HFFc6 (cell line): ENCODE data around the gene JCAD. TPM values are rescaled to one million over a fixed set of nuclear protein-coding genes. Genes with fewer than 3 reads are reported as not detected.
A peak's percentile ranks its signal among the peaks of the same experiment; 100 is the strongest.

Experiments
- DNase-seq: peaks from one replicate; pipeline ENCODE4 v3.0.0-alpha.2; 2018
- H3K27ac Mint-ChIP-seq: 2 replicates; pipeline ENCODE4 v1.8.0; 2020; ENCODE audit warnings: mild to moderate bottlenecking, mixed read lengths
- H3K27me3 Mint-ChIP-seq: 2 replicates; pipeline ENCODE4 v1.8.0; 2021; ENCODE audit warnings: mild to moderate bottlenecking, moderate library complexity, mixed read lengths; ENCODE audit not compliant: insufficient read depth
- H3K36me3 Mint-ChIP-seq: 2 replicates; pipeline ENCODE4 v1.8.0; 2021; ENCODE audit warnings: low read depth, mixed read lengths
- H3K4me1 Mint-ChIP-seq: 2 replicates; pipeline ENCODE4 v1.8.0; 2020; ENCODE audit warnings: low read depth, mixed read lengths
- H3K4me3 Mint-ChIP-seq: 2 replicates; pipeline ENCODE4 v1.8.0; 2020; ENCODE audit warnings: mild to moderate bottlenecking, moderate library complexity, mixed read lengths
- H3K9me3 Mint-ChIP-seq: 2 replicates; pipeline ENCODE4 v1.8.0; 2020; ENCODE audit warnings: mild to moderate bottlenecking, mixed read lengths
- total RNA-seq, 6 experiments: library from RNA; stranded (reverse); fragmentation: NEBNext Ultra II Directional; extraction: Animal tissue kit (Norgen Biotek cat#: 25700); gene quantifications; 2 replicates in 1 of 6; 3 replicates in 5 of 6; pipeline ENCODE4 v1.2.3, GENCODE V29; 2021
- TF ChIP-seq, protein P1 (sequence below): fragments of 200-600 bp; sonication (generic); IDR thresholded peaks from 2 replicates; pipeline ENCODE4 v1.5.0; 2021; ENCODE audit warnings: antibody characterized with exemption, mild to moderate bottlenecking

Gene JCAD
- total RNA-seq, 6 experiments from 2014 or later, result 27.7 to 54.4 (median 46.6) TPM

- DNase-seq, result no peak
- H3K9me3 Mint-ChIP-seq, result no peaks in the 10 kb centered on the region
- peaks cover 38% of the 10 kb centered on the region for H3K4me1 Mint-ChIP-seq
- H3K27ac Mint-ChIP-seq, result peak overlapping the region; percentile 81
- H3K27me3 Mint-ChIP-seq, result peaks cover 17% of the 10 kb centered on the region
- H3K4me3 Mint-ChIP-seq, result peak overlapping the region; percentile 17
- TF ChIP-seq, protein P1, sequence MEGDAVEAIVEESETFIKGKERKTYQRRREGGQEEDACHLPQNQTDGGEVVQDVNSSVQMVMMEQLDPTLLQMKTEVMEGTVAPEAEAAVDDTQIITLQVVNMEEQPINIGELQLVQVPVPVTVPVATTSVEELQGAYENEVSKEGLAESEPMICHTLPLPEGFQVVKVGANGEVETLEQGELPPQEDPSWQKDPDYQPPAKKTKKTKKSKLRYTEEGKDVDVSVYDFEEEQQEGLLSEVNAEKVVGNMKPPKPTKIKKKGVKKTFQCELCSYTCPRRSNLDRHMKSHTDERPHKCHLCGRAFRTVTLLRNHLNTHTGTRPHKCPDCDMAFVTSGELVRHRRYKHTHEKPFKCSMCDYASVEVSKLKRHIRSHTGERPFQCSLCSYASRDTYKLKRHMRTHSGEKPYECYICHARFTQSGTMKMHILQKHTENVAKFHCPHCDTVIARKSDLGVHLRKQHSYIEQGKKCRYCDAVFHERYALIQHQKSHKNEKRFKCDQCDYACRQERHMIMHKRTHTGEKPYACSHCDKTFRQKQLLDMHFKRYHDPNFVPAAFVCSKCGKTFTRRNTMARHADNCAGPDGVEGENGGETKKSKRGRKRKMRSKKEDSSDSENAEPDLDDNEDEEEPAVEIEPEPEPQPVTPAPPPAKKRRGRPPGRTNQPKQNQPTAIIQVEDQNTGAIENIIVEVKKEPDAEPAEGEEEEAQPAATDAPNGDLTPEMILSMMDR, result no peak
- peaks cover 6% of the 10 kb centered on the region; the same call in 1 of the 2 replicates for H3K36me3 Mint-ChIP-seq
Observed at GRCh38 chr10:30062582-30062981, 3.2 kb upstream of the JCAD start.

DNA sequence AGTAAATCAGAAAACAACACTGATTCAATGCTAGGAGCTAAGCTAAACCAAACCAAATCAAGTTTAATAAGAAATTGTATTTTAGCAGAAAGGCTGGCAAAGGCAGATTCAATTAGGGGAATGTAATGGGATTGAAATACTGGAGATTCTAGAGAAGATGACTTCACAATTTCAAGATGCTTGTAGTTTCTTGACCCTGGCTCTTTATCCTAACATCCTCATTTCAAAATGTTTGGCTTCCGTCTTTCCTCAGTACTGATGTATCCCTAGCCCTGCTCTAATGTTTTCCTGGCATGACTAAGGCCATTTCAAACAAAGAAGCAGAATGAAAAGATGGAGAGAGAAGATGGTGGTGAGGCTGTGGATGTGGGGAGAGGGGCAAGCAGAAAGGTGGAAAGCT is 2.7 kb upstream of the JCAD start:
- peak overlapping the region; percentile 81 for H3K27ac Mint-ChIP-seq
- H3K4me1 Mint-ChIP-seq, result peaks cover 43% of the 10 kb centered on the region
- H3K4me3 Mint-ChIP-seq, result peak overlapping the region; percentile 17
- DNase-seq, result peak; percentile 78
- peaks cover 8% of the 10 kb centered on the region; the same call in 1 of the 2 replicates for H3K36me3 Mint-ChIP-seq
- H3K9me3 Mint-ChIP-seq, result no peaks in the 10 kb centered on the region
- TF ChIP-seq, protein P1, result no peak
- H3K27me3 Mint-ChIP-seq, result peaks cover 17% of the 10 kb centered on the region

DNA sequence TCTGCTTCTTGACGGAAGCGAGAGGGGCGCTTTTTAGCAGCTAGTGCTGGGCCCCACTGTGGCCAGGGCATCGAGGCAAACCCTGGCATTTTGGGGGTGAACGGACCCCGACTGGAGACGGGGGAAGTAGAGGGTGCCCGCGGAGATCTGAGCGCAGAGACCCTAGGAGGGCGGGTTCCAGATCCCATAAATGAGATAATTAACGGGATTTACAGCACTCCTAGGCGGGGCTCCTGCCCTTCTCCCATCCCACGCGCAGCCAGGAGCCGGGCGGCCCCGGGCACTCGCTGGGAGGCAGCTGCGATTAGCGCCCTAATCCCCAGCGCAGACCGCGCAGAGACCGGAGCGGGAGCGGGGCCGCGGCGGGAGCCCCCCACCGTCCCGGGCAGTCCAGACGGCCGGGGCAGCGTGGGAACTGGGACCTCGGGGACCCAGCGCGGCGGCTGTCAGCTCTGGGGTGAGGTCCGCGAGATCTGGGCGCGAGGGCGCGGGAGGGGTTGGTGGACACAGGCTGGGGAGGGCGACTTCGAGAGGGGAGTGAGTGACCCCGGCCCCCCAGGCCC is 735 bp downstream of the JCAD start:
- Mint-ChIP-seq H3K27ac (peak overlapping the region; percentile 84), H3K4me1 (peaks cover 67% of the 10 kb centered on the region)
- no peak for DNase-seq

DNA sequence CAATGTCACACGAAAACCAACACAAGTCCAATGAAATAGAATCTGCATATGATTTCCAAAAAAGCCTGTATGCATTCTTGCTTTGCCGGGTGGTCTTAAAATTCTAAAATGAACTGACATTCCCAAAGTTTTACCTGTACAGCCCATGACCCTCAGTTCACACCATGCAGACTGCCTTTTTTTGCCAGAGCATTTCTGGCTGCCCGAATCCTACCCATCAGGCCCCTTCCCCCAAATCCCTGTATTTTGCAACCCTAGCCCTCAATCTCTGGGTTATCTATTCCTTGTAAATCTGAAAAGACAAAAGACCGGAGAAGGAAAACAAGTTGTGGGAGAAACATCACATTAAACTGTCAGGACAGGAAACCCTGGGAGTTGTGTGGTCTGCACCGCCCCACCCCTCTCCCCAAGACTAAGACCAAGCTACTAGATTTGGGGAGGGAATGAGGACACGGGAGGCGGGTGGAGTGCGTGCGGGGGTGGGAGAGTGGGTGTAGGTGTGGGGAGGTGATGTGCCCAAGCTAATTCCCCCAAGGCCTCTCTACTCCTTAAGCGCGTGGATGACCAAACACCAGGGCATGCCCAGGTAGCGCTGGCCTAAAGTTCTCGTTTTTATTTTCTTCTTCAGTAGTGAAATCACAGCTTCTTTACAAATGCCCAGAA is 1.4 kb downstream of the JCAD start:
- Mint-ChIP-seq H3K9me3 (no peaks in the 10 kb centered on the region), H3K36me3 (peaks cover 8% of the 10 kb centered on the region; the same call in 1 of the 2 replicates), H3K4me1 (peaks cover 61% of the 10 kb centered on the region), H3K27ac (peak overlapping the region; percentile 84), H3K4me3 (peak overlapping the region; percentile 85), H3K27me3 (peaks cover 16% of the 10 kb centered on the region)
- no peak for DNase-seq
- TF ChIP-seq, protein P1, result no peak

More for the DNA sequence above, 735 bp downstream of the JCAD start:
- no peaks in the 10 kb centered on the region for H3K9me3 Mint-ChIP-seq
- peak overlapping the region; percentile 85 for H3K4me3 Mint-ChIP-seq
- H3K27me3 Mint-ChIP-seq, result peaks cover 14% of the 10 kb centered on the region
- TF ChIP-seq, protein P1, result no peak
- peaks cover 8% of the 10 kb centered on the region; the same call in 1 of the 2 replicates for H3K36me3 Mint-ChIP-seq

GRCh38 chr10:30057421-30057841 is 2.0 kb downstream of the JCAD start:
- Mint-ChIP-seq H3K4me1 (peaks cover 59% of the 10 kb centered on the region), H3K27me3 (peaks cover 16% of the 10 kb centered on the region), H3K4me3 (peak overlapping the region; percentile 85), H3K9me3 (no peaks in the 10 kb centered on the region), H3K36me3 (peaks cover 8% of the 10 kb centered on the region; the same call in 1 of the 2 replicates), H3K27ac (peak overlapping the region; percentile 84)
- TF ChIP-seq, protein P1, result no peak
- peak; percentile 28 for DNase-seq
